GM23338 (cell line): Measurements from ENCODE around the gene TCFL5. TPM values are rescaled to one million over a fixed set of nuclear protein-coding genes. Genes with fewer than 3 reads are reported as not detected.

Experiments
- ATAC-seq: fragments of 200-7000 bp; cut with Tn5 transposase; 3 replicates; pipeline ENCODE4 v1.9.1; 2020
- DNase-seq: peaks from one replicate; pipeline ENCODE4 v3.0.0-alpha.2; 2015; ENCODE audit warnings: low spot score
- H2AFZ ChIP-seq: fragments of 200-600 bp; sonication (generic); 2 replicates; pipeline ENCODE4 v1.8.0; 2016; ENCODE audit warnings: antibody characterized with exemption, mild to moderate bottlenecking, moderate library complexity
- H3F3A ChIP-seq: fragments of 200-600 bp; sonication (generic); replicated peaks from 2 replicates; pipeline ENCODE4 v1.8.0; 2017; ENCODE audit warnings: antibody characterized with exemption, mixed run types, low read depth
- H3K27ac ChIP-seq: fragments of 200-600 bp; sonication (generic); 2 replicates; pipeline ENCODE4 v1.6.1; 2016; ENCODE audit warnings: low read depth
- H3K27me3 ChIP-seq: fragments of 200-600 bp; sonication (generic); 2 replicates; pipeline ENCODE4 v1.8.0; 2016; ENCODE audit warnings: mild to moderate bottlenecking, mixed run types, moderate library complexity; ENCODE audit not compliant: insufficient read depth
- H3K36me3 ChIP-seq: fragments of 200-600 bp; sonication (generic); 2 replicates; pipeline ENCODE4 v1.8.0; 2016; ENCODE audit warnings: mild to moderate bottlenecking; ENCODE audit not compliant: insufficient read depth
- H3K4me1 ChIP-seq: fragments of 200-600 bp; sonication (generic); 2 replicates; pipeline ENCODE4 v1.8.0; 2016; ENCODE audit warnings: mild to moderate bottlenecking, moderate library complexity; ENCODE audit not compliant: insufficient read depth
- H3K4me2 ChIP-seq: fragments of 200-600 bp; sonication (generic); 2 replicates; pipeline ENCODE4 v1.7.1; 2017; ENCODE audit warnings: mixed run types
- H3K4me3 ChIP-seq: fragments of 200-600 bp; sonication (generic); 2 replicates; pipeline ENCODE4 v1.6.1; 2016; ENCODE audit warnings: mixed run types
- H3K79me2 ChIP-seq: fragments of 200-600 bp; sonication (generic); replicated peaks from 2 replicates; pipeline ENCODE4 v1.8.0; 2017; ENCODE audit warnings: mild to moderate bottlenecking; ENCODE audit not compliant: insufficient read depth
- H3K9me2 ChIP-seq: fragments of 200-600 bp; sonication (generic); 2 replicates; pipeline ENCODE4 v1.8.0; 2017; ENCODE audit not compliant: insufficient read depth
- H4K20me1 ChIP-seq: fragments of 200-600 bp; sonication (generic); replicated peaks from 2 replicates; pipeline ENCODE4 v1.8.0; 2017; ENCODE audit warnings: mild to moderate bottlenecking; ENCODE audit not compliant: insufficient read depth
- H3K27ac Mint-ChIP-seq: 2 replicates; pipeline ENCODE4 v1.8.0; 2020; ENCODE audit warnings: inconsistent platforms, mild to moderate bottlenecking, moderate library complexity, mixed read lengths
- H3K27me3 Mint-ChIP-seq: 3 replicates; pipeline ENCODE4 v1.8.0; 2022; ENCODE audit warnings: low read depth, mild to moderate bottlenecking, moderate library complexity, mixed read lengths, inconsistent platforms; ENCODE audit not compliant: insufficient read depth, poor library complexity
- H3K36me3 Mint-ChIP-seq: 3 replicates; pipeline ENCODE4 v1.8.0; 2021; ENCODE audit warnings: low read depth, mild to moderate bottlenecking, inconsistent platforms, moderate library complexity, mixed read lengths
- H3K4me1 Mint-ChIP-seq: 3 replicates; pipeline ENCODE4 v1.8.0; 2020; ENCODE audit warnings: mild to moderate bottlenecking, inconsistent platforms, mixed read lengths
- H3K4me3 Mint-ChIP-seq: 3 replicates; pipeline ENCODE4 v1.8.0; 2021; ENCODE audit warnings: moderate library complexity, mild to moderate bottlenecking, inconsistent platforms, mixed read lengths
- H3K9me3 Mint-ChIP-seq: 3 replicates; pipeline ENCODE4 v1.8.0; 2020; ENCODE audit warnings: moderate library complexity, mild to moderate bottlenecking, inconsistent platforms, mixed read lengths
- CREB1 ChIP-seq: fragments of 250-450 bp; sonication (Bioruptor Pico); IDR thresholded peaks from 2 replicates; pipeline ENCODE4 v1.5.0; 2020; ENCODE audit warnings: low read depth, mild to moderate bottlenecking, moderate library complexity
- CTCF ChIP-seq, 2 experiments: fragments of 200-600 bp in 1 of 2; sonication (generic) in 1 of 2; conservative IDR thresholded peaks; 2 replicates each; pipeline versions ENCODE4 v1.5.1 to v1.6.1; 2016 to 2017; ENCODE audit warnings: antibody characterized with exemption in 2 of 2, low read depth in 2 of 2, mild to moderate bottlenecking in 2 of 2, moderate library complexity in 1 of 2
- ETS1 ChIP-seq: IDR thresholded peaks from 2 replicates; pipeline ENCODE4 v1.6.1; 2016; ENCODE audit warnings: antibody characterized with exemption
- EZH2 ChIP-seq: fragments of 200-600 bp; sonication (generic); IDR thresholded peaks from one replicate; pipeline ENCODE4 v1.8.0; 2017; ENCODE audit warnings: antibody characterized with exemption, mild to moderate bottlenecking, low read depth; ENCODE audit not compliant: unreplicated experiment
- NANOG ChIP-seq: IDR thresholded peaks from 2 replicates; pipeline ENCODE4 v1.6.1; 2016; ENCODE audit warnings: antibody characterized with exemption, borderline replicate concordance
- POLR2AphosphoS5 ChIP-seq: IDR thresholded peaks from 2 replicates; pipeline ENCODE4 v1.6.1; 2016; ENCODE audit warnings: antibody characterized with exemption, low read depth
- REST ChIP-seq: IDR thresholded peaks from one replicate; pipeline ENCODE4 v1.6.1; 2018; ENCODE audit warnings: antibody characterized with exemption; ENCODE audit not compliant: unreplicated experiment
- ZNF114 ChIP-seq: fragments of 250-450 bp; sonication (Bioruptor Pico); IDR thresholded peaks from 2 replicates; pipeline ENCODE4 v1.5.0; 2020; ENCODE audit warnings: mild to moderate bottlenecking, moderate library complexity
- ZNF331 ChIP-seq: fragments of 250-450 bp; sonication (Bioruptor Pico); IDR thresholded peaks from 2 replicates; pipeline ENCODE4 v1.5.0; 2020; ENCODE audit warnings: low read depth, mild to moderate bottlenecking, moderate library complexity
- ZNF462 ChIP-seq: fragments of 250-450 bp; sonication (Bioruptor Pico); IDR thresholded peaks from 2 replicates; pipeline ENCODE4 v1.5.0; 2020; ENCODE audit warnings: mild to moderate bottlenecking, moderate library complexity
- polyA plus RNA-seq: library from polyadenylated mRNA; unstranded; fragments of >200 nt; fragmentation: Nextera tagmentation; extraction: Ambion mirVana; gene quantifications from 2 replicates; pipeline ENCODE4 v1.2.1, GENCODE V29; 2016
- total RNA-seq: library from RNA; depleted of rRNA; stranded (reverse); fragments of >200 nt; shearing (Covaris generic); gene quantifications from 2 replicates; pipeline ENCODE4 v1.2.3, GENCODE V29; 2014

TCFL5 gene
- total and polyA plus RNA-seq, 2 experiments from 2014 or later = 5.8 to 19.3 TPM

- Mint-ChIP-seq H3K27me3 (peaks cover 21% of the 10 kb centered on the region), H3K36me3 (peaks cover 8% of the 10 kb centered on the region), H3K9me3 (peaks cover 8% of the 10 kb centered on the region; the same call in 2 of the 3 replicates), H3K4me1 (peaks cover 22% of the 10 kb centered on the region), H3K27ac (no peak overlapping the region), H3K4me3 (no peak overlapping the region)
- Histone ChIP-seq H3K27me3 (peaks cover 10% of the 10 kb centered on the region), H3K36me3 (no peaks in the 10 kb centered on the region), H3F3A (peaks cover 11% of the 10 kb centered on the region; the same call in 1 of the 2 replicates), H3K4me2 (no peak overlapping the region), H3K79me2 (peaks cover 15% of the 10 kb centered on the region), H3K4me3 (no peak overlapping the region), H3K27ac (no peak overlapping the region), H3K9me2 (no peaks in the 10 kb centered on the region), H2AFZ (no peak overlapping the region), H3K4me1 (peaks cover 10% of the 10 kb centered on the region; the same call in 1 of the 2 replicates), H4K20me1 (peaks cover 14% of the 10 kb centered on the region)
- DNase-seq (no peak), ATAC-seq (no peak)
- TF ChIP-seq ZNF331 (CRISPR knock-in tag) (no peak), ZNF462 (no peak), POLR2AphosphoS5 (no peak), NANOG (no peak), REST (no peak), CTCF (conservative IDR thresholded peaks at IDR 0.05; ENCODE audit: low read depth in 2 of 2) (no peak), EZH2 (no peak), ETS1 (no peak), ZNF114 (CRISPR knock-in tag) (no peak), CREB1 (CRISPR knock-in tag) (no peak)
Measured at GRCh38 chr20:62864207-62864606, 2.6 kb upstream of the TCFL5 start.
